ENCODE measurements around the gene SHROOM1. TPM values are rescaled to one million over a fixed set of nuclear protein-coding genes. Genes with fewer than 3 reads are reported as not detected.

SHROOM1 gene
- total and polyA plus RNA-seq, 9 of the 15 experiments (the other 6 are each of a cell fraction or from before 2014, with no cell fraction given), result 0.44 to 26.5 (median 11.9) TPM

GRCh38 chr5:132773601-132774355 is 56.7 kb downstream of the SHROOM1 start (continued):
- TF ChIP-seq, protein P1, sequence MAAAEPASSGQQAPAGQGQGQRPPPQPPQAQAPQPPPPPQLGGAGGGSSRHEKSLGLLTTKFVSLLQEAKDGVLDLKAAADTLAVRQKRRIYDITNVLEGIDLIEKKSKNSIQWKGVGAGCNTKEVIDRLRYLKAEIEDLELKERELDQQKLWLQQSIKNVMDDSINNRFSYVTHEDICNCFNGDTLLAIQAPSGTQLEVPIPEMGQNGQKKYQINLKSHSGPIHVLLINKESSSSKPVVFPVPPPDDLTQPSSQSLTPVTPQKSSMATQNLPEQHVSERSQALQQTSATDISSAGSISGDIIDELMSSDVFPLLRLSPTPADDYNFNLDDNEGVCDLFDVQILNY (CRISPR knock-in tag; IDR thresholded peaks at IDR 0.05), result no peak
- no peak for TF ChIP-seq FOXJ2 (tag; IDR thresholded peaks at IDR 0.05)
- TF ChIP-seq ZNF174 (CRISPR knock-in tag; IDR thresholded peaks at IDR 0.05), result no peak
- TF ChIP-seq TAL1 (IDR thresholded peaks at IDR 0.05), result peak; percentile 43; the same call in 1 of the 2 replicates
- TF ChIP-seq E4F1 (CRISPR knock-in tag; IDR thresholded peaks at IDR 0.05; ENCODE audit: borderline replicate concordance), result no peak
- TF ChIP-seq ESRRA (IDR thresholded peaks at IDR 0.05; ENCODE audit: borderline replicate concordance, low read depth), result no peak; the same call in 1 of the 2 replicates
- no peak for TF ChIP-seq JUND (IDR thresholded peaks at IDR 0.05; ENCODE audit: borderline replicate concordance, low read depth, low read length)
- TF ChIP-seq JUND (tag; IDR thresholded peaks at IDR 0.05; ENCODE audit: borderline replicate concordance, low read depth, low read length), result no peak; the same call in 2 of the 3 replicates
- TF ChIP-seq CBX8 (IDR thresholded peaks at IDR 0.05; ENCODE audit: borderline replicate concordance, extremely low read depth, low read depth, low read length, poor library complexity, severe bottlenecking), result no peak
- TF ChIP-seq NUFIP1 (IDR thresholded peaks at IDR 0.05; ENCODE audit: partially characterized antibody), result no peak
- no peak for TF ChIP-seq RB1 (IDR thresholded peaks at IDR 0.05; ENCODE audit: low read depth)
- TF ChIP-seq HNRNPK (IDR thresholded peaks at IDR 0.05; ENCODE audit: low read depth, low read length, poor library complexity, severe bottlenecking), result no peak
- TF ChIP-seq RBM14 (IDR thresholded peaks at IDR 0.05; ENCODE audit: borderline replicate concordance, insufficient read depth, low read depth, low read length), result no peak
- TF ChIP-seq TARDBP (IDR thresholded peaks at IDR 0.05), result no peak
- no peak for TF ChIP-seq ZNF699 (CRISPR knock-in tag; IDR thresholded peaks at IDR 0.05; ENCODE audit: insufficient replicate concordance)
- no peak for TF ChIP-seq PTRF (tag; IDR thresholded peaks at IDR 0.05)
- TF ChIP-seq, protein P2, sequence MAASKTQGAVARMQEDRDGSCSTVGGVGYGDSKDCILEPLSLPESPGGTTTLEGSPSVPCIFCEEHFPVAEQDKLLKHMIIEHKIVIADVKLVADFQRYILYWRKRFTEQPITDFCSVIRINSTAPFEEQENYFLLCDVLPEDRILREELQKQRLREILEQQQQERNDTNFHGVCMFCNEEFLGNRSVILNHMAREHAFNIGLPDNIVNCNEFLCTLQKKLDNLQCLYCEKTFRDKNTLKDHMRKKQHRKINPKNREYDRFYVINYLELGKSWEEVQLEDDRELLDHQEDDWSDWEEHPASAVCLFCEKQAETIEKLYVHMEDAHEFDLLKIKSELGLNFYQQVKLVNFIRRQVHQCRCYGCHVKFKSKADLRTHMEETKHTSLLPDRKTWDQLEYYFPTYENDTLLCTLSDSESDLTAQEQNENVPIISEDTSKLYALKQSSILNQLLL (CRISPR knock-in tag; IDR thresholded peaks at IDR 0.05; ENCODE audit: borderline replicate concordance), result no peak
- TF ChIP-seq RBM15 (IDR thresholded peaks at IDR 0.05; ENCODE audit: insufficient read depth, low read length), result no peak
- no peak for TF ChIP-seq ETV5 (CRISPR knock-in tag; IDR thresholded peaks at IDR 0.05; ENCODE audit: low read depth)
- no peak for TF ChIP-seq SMARCB1 (IDR thresholded peaks at IDR 0.05; ENCODE audit: insufficient read length, low read depth)
- no peak for TF ChIP-seq EGR1 (conservative IDR thresholded peaks at IDR 0.05)
- TF ChIP-seq STAT5A (IDR thresholded peaks at IDR 0.05; ENCODE audit: borderline replicate concordance, low read length), result 0 out of 2 replicates have a peak, but pooled peaks have one; percentile 8
- TF ChIP-seq ZNF121 (CRISPR knock-in tag; conservative IDR thresholded peaks at IDR 0.05), result no peak

Measured in K562 (cell line).